Thyroid gland (tissue), 4 donors: Measurements from ENCODE around the gene GRIN2A.

Experiments
- POLR2A ChIP-seq, 2 donors: fragments of 450-650 bp; IDR thresholded peaks; one replicate each; pipeline ENCODE4 v1.6.1; 2017; ENCODE audit warnings: antibody characterized with exemption in 2 of 2, mild to moderate bottlenecking in 2 of 2, moderate library complexity in 1 of 2
- TF ChIP-seq, protein P1 (sequence below), 6 experiments: fragments of 200-600 bp in 3 of 6; fragments of 450-650 bp in 3 of 6; sonication (generic) in 3 of 6; IDR thresholded peaks; one replicate each; pipeline ENCODE4 v1.5.1; 2016 to 2019; ENCODE audit warnings: antibody characterized with exemption in 6 of 6, mild to moderate bottlenecking in 2 of 6, inconsistent platforms in 1 of 6, moderate library complexity in 1 of 6

DNA sequence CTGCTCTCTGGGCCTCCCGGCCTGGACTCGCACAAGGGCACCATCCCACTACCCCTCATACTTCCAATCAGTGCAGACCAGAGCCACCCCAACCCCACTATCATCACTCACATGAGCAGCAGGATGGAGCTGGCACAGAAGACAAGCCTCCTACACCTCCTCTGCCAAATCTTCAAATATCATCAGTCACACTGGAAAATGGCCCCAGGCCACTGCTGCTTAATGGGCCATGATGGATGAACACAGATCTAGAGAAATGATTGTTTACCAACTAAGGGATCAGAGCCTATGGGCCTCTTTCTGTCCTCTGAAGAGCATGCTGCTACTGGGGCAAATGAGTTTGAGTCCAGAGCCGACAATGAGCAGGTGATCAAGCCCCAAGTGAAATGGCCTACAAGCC, 165.5 kb downstream of the GRIN2A start:
- TF ChIP-seq, protein P1, sequence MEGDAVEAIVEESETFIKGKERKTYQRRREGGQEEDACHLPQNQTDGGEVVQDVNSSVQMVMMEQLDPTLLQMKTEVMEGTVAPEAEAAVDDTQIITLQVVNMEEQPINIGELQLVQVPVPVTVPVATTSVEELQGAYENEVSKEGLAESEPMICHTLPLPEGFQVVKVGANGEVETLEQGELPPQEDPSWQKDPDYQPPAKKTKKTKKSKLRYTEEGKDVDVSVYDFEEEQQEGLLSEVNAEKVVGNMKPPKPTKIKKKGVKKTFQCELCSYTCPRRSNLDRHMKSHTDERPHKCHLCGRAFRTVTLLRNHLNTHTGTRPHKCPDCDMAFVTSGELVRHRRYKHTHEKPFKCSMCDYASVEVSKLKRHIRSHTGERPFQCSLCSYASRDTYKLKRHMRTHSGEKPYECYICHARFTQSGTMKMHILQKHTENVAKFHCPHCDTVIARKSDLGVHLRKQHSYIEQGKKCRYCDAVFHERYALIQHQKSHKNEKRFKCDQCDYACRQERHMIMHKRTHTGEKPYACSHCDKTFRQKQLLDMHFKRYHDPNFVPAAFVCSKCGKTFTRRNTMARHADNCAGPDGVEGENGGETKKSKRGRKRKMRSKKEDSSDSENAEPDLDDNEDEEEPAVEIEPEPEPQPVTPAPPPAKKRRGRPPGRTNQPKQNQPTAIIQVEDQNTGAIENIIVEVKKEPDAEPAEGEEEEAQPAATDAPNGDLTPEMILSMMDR (IDR thresholded peaks at IDR 0.05) = no peak
- no peak for TF ChIP-seq POLR2A (IDR thresholded peaks at IDR 0.05)
